NCI-H1417 treated with DMSO at 0.1 percent for 48 hours (cell line): ENCODE measurements around the gene GRM5.

Experiments
- DNase-seq: peaks from one replicate; lab custom pipeline; 2025; lab: John Stamatoyannopoulos, UW

GRM5 gene

GRCh38 chr11:88831303-88831890 lies 234.4 kb downstream of the GRM5 start:
- DNase-seq = no peak

DNA sequence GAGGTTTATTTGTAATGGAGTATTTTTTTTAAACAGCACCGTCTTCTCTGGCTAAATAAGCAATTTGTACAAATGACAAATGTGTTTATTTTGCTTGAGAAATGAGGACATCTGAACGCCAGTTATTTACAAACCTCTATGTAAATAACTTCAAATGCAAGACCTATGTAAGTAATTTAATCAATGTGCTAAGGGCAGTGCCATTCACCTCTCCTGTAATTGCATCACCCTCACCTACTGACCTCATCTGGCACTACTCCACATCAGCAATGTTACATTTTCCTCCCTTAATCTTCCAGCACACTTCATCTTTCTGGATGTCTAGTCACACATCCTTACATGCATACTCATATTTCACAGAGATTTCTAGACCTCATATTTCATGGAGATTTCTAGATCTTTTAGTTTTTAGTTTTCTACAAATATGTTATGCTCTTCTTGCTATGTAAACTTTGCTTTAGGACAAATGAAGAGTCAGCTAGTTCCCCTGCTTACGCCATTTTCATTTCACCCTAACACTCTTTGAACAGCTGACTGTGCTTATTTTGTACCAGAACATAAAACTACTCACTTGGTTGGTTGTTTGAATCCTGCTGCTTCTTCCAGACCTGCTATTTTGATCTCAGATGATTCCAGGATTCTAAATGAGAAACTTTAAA lies 238.6 kb downstream of the GRM5 start:
- no peak for DNase-seq

DNA sequence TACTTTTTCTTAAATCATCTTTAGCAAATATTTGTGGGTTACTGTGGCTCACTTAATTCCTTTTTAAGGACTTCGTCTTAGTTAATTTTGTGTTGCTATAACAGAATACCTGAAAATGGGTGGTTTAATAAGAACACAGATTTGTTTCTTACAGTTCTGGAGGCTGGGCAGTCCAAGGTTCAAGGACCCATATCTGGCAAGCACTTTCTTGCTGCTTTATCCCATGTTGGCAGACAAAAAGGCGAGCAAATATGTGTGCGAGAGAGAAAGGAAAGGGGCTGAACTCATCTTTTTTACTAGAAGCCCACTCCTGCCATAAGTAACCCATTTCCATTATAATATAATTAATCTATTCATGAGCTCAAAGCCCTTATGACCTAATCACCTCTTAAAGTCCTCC lies 246.2 kb downstream of the GRM5 start:
- DNase-seq = no peak

DNA sequence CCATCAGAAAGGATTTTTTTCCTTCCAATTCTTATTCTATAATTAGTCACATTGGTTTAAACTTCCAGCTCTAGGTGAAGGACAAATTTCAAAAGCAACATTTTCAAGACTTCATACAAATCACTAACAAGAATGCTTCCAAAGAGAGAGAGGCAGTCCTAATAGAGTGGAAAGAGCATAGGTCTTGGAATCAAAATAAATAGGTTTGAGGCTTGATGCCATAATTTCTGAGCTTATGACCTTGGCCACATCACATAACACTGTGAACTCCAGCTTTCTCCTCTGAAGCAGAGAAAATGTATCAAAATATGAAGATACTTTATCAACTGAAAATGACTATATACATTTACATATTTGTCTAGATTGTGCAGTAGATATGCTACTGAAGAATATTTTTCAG lies 246.8 kb downstream of the GRM5 start:
- no peak for DNase-seq

- no peak for DNase-seq
Measured at GRCh38 chr11:88815505-88815904, 250.3 kb downstream of the GRM5 start.

GRCh38 chr11:88814076-88814475 lies 251.7 kb downstream of the GRM5 start:
- no peak for DNase-seq

GRCh38 chr11:88813233-88813915 lies 252.4 kb downstream of the GRM5 start:
- DNase-seq = no peak

GRCh38 chr11:88810420-88811097 lies 255.2 kb downstream of the GRM5 start:
- no peak for DNase-seq

- DNase-seq = no peak
Measured at GRCh38 chr11:88809126-88809525, 256.7 kb downstream of the GRM5 start.

DNA sequence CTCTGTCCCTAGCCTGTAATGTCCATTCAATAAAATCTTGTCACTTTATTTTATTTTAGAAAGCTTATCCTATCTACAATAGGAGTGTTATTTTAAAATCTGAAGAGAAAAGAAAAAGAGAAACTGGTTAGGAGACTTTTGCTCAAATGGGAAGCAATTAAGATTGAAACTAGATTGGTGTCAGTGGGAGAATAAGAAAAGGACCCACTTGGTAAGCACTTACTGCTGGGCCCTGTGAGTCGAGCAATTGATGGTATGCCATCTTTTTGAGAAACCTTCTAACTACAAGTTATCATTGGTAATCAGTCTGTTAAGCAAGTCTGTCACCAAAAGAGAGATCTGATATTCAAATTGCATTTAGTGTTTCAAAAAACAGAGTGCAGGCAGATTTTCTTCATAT lies 258.4 kb downstream of the GRM5 start:
- no peak for DNase-seq

DNA sequence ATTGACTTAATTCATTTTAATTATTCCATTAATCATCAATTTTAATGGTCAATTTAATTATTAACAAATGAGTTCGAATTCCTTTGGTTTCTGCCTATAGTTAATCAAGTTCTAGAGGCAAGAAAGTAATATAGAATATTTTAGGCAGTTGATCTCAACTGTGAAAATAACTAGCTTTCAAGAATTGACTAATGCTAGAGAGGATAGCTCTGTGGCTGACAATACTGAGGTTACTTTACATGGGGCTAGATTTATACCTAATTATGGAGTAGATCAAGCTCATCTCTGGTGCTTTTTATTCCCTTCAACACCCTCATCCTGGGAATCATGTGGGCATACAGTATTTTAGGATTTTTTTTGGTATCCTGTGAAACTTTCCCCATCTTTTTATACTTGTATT lies 259.4 kb downstream of the GRM5 start:
- DNase-seq = no peak

DNA sequence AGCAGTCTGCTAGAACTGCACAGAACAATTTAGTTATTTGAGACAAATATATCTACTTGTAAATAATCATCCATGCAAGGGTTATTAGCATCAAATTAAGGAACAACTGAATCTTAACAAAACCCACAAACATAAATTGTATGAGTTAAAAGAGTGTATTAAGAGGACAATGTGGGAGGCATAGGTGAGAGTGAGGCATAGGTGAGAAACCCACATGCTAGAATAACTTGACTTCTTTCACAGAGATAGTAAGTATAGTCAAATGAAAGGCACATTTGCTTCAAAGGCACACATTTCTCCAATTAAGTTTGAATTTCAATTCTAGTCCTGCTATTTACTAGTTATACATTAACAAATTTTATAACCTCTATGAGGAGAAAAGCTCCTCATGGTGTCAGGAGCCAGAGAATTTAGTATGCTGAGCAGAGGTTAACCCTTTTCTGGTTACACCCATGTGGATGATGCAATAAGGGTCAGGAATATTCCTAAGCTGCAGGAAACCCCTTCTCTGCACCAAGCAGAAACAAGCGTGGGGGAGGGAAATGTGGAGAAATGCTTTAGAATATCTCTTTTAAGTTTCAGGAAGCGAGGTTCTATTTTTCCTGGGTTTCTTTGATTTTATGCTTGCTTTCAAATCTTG lies 264.2 kb downstream of the GRM5 start:
- DNase-seq = no peak

DNA sequence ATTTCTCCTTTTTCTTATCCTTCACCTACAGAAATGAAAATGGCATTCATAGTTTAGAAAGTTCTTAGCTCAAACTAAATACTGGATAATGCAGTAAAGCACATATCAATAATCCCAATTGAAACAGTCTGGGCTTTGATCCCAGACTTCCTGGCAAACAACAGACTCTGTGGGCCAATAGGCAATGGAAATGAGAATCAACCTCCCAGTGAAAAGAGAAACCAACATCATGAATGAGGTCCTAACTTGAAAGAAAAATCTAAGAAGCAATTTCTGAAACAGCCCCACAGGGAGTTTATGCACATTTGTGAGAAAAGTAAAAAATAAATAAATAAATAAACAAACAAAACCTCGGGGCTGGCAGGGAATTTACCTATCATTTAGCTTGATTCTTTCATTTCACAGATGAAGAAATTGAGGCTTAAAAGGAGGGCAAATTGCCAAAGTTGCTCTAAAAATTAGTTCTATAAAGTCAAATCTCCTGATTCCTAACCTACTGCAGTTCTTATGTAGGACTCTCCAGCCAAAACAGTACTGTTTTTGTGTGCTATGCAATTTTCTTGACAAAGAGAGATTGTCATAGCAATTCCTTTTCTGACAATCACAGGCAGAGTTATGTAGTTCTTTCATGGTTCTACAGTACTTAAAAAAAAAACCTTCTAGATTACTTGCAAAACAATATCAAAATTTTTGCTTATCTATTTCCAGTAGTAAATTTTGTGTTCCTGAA lies 265.8 kb downstream of the GRM5 start:
- DNase-seq = no peak

DNA sequence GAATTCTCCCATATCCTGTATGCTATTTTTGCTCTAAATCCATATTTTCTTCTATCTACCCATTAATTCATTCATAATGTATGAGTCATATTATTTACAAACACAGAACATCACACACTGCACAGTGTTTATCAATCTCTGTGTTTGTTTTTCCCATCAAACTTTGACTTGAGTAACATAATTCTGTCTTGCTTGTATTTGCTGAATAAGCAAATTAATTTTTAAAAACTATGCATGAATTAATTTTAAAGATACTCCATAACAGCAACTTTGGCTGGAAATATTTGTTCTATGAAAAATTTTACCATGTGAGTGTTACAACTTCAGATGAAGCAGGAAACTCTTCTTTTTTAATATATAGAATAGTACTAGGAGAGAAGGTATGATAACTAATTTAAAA lies 275.6 kb downstream of the GRM5 start:
- DNase-seq = no peak

DNA sequence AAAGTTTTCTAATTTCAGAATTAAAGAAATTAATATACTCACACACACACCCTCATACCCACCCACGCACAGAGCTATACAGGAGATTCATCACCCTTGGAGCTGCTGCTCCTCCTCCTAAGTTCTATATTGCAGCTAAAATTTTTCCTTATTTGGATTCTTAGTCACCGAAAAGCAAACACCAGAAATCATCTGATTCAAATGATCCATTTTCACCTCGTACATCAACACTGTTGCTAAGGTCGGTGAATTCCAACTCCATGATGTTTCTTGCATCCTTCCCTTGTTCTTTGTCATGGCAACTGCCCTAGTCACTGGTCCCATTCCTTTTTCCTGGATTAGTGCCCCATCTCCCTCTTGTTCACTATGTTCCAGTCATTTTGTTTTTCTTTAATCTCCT lies 286.2 kb downstream of the GRM5 start:
- no peak for DNase-seq

- no peak for DNase-seq
Measured at GRCh38 chr11:88770475-88771079, 295.2 kb downstream of the GRM5 start.

DNA sequence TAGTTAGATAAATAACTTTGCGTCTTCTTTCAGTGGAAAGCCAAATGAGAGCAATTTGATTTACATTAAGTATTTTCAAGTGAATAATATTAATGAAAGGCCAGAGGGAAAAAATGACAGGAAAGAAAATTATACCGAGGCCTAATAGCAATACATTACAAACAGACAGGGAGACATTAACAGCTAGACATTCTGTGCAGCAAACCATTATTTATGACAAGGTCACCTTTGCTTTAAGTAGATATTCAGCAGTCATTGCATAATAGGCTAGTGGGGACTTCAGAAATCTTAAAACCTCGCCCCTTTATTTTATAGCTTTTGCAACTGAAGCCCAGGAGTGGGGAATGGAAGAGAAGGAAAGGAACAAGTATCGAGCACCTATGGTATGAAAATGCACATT lies 321.6 kb downstream of the GRM5 start:
- DNase-seq = no peak

DNA sequence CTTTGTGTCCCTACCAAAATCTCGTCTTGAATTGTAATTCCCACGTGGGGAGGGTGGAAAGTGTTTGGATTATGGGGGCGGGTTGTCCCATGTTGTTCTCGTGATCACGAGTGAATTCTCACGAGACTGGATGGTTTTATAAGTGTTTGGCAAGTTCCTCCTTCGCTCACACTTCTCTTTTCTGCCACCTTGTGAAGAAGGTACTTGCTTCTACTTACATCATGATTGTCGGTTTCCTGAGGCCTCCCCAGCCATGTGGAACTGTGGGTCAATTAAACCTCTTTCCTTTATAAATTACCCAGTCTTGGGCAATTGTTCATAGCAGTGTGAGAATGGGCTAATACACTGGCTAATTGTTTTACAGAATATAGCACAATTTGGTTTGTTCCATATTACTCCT lies 326.3 kb downstream of the GRM5 start:
- no peak for DNase-seq

DNA sequence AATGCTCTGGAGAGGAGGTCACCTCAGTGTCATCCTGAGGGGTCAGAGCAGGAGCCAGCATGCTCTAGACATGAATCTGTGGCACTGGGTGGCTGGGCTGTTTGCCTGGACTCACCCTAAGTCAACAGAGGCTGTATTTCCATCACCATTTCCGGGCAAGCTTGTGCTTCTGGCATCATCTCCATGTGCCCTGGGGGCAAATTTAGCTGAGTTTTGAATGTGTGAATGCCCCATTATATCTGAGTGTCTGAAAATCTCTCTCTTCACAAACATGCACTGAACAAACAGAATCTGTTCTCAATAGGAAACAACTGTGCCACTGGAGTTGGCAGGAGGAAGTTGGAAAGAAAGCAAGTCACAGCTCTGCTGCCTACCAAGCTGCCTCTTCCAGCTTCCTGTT lies 356.2 kb downstream of the GRM5 start:
- DNase-seq = peak; percentile 2

GRCh38 chr11:88704485-88704884 lies 361.3 kb downstream of the GRM5 start:
- DNase-seq = no peak

GRCh38 chr11:88701816-88702215 lies 364.0 kb downstream of the GRM5 start:
- no peak for DNase-seq
